Measurements from ENCODE around the gene ZMIZ1.

ZMIZ1 gene

GRCh38 chr10:79068562-79069324 lies at the start of gene ZMIZ1:
Gene ZMIZ1, plus strand, starts transcription at chr10:79068966. Its CDS starts 132,667 bp downstream, at chr10:79201633.
- Mint-ChIP-seq H3K27ac (ENCODE audit: low read depth) (peak within 1 kb of the TSS; percentile 89), H3K27me3 (no peaks in the 10 kb centered on the region), H3K9me3 (no peaks in the 10 kb centered on the region), H3K4me1 (peaks cover 48% of the 10 kb centered on the region), H3K4me3 (peak within 1 kb of the TSS; percentile 89), H3K36me3 (ENCODE audit: insufficient read depth) (peaks cover 5% of the 10 kb centered on the region)
- ATAC-seq (replicated peaks; ENCODE audit: extremely low read depth, poor library complexity, severe bottlenecking), result peak; percentile 63
- DNase-seq (ENCODE audit: low spot score in 2 of 2), result peak; percentile 65 to 68

- H3K4me3 Mint-ChIP-seq, result no peak overlapping the region
- peaks cover 8% of the 10 kb centered on the region for H3K27me3 Mint-ChIP-seq
These were observed 49.2 kb upstream of the ZMIZ1 start for GRCh38 chr10:79019441-79020014.

GRCh38 chr10:79020015-79020491 lies 48.7 kb upstream of the ZMIZ1 start:
- H3K27me3 Mint-ChIP-seq, result peaks cover 8% of the 10 kb centered on the region
- no peak overlapping the region for H3K27ac Mint-ChIP-seq (ENCODE audit: low read depth)
- no peak for ATAC-seq (replicated peaks; ENCODE audit: extremely low read depth, poor library complexity, severe bottlenecking)
- H3K4me1 Mint-ChIP-seq, result no peaks in the 10 kb centered on the region
- H3K4me3 Mint-ChIP-seq, result no peak overlapping the region
- DNase-seq (ENCODE audit: low spot score in 2 of 2), result no peak
- H3K9me3 Mint-ChIP-seq, result peaks cover 5% of the 10 kb centered on the region
- H3K36me3 Mint-ChIP-seq (ENCODE audit: insufficient read depth), result no peaks in the 10 kb centered on the region

More at GRCh38 chr10:79019441-79020014, 49.2 kb upstream of the ZMIZ1 start:
- H3K27ac Mint-ChIP-seq (ENCODE audit: low read depth), result no peak overlapping the region
- no peaks in the 10 kb centered on the region for H3K4me1 Mint-ChIP-seq
- peaks cover 5% of the 10 kb centered on the region for H3K9me3 Mint-ChIP-seq
- H3K36me3 Mint-ChIP-seq (ENCODE audit: insufficient read depth), result no peaks in the 10 kb centered on the region
- no peak for DNase-seq (ENCODE audit: low spot score in 2 of 2)
- ATAC-seq (replicated peaks; ENCODE audit: extremely low read depth, poor library complexity, severe bottlenecking), result no peak

GRCh38 chr10:79020605-79021004 lies 48.2 kb upstream of the ZMIZ1 start:
- peaks cover 3% of the 10 kb centered on the region for H3K36me3 Mint-ChIP-seq (ENCODE audit: insufficient read depth)
- H3K4me1 Mint-ChIP-seq, result peaks cover 3% of the 10 kb centered on the region
- H3K4me3 Mint-ChIP-seq, result no peak overlapping the region
- no peak for DNase-seq (ENCODE audit: low spot score in 2 of 2)
- H3K27me3 Mint-ChIP-seq, result peaks cover 8% of the 10 kb centered on the region
- peaks cover 5% of the 10 kb centered on the region for H3K9me3 Mint-ChIP-seq
- H3K27ac Mint-ChIP-seq (ENCODE audit: low read depth), result no peak overlapping the region
- ATAC-seq (replicated peaks; ENCODE audit: extremely low read depth, poor library complexity, severe bottlenecking), result no peak

- peaks cover 7% of the 10 kb centered on the region for H3K36me3 Mint-ChIP-seq (ENCODE audit: insufficient read depth)
- peaks cover 10% of the 10 kb centered on the region for H3K4me1 Mint-ChIP-seq
- H3K4me3 Mint-ChIP-seq, result no peak overlapping the region
- H3K9me3 Mint-ChIP-seq, result peaks cover 5% of the 10 kb centered on the region
- DNase-seq (ENCODE audit: low spot score in 2 of 2) (no peak), ATAC-seq (replicated peaks; ENCODE audit: extremely low read depth, poor library complexity, severe bottlenecking) (no peak)
- H3K27me3 Mint-ChIP-seq, result peaks cover 8% of the 10 kb centered on the region
- no peak overlapping the region for H3K27ac Mint-ChIP-seq (ENCODE audit: low read depth)
These were observed 47.3 kb upstream of the ZMIZ1 start for GRCh38 chr10:79021331-79021907.

- no peak for ATAC-seq (replicated peaks; ENCODE audit: extremely low read depth, poor library complexity, severe bottlenecking)
- no peak for DNase-seq (ENCODE audit: low spot score in 2 of 2)
- Mint-ChIP-seq H3K9me3 (peaks cover 5% of the 10 kb centered on the region), H3K27ac (ENCODE audit: low read depth) (no peak overlapping the region), H3K4me3 (no peak overlapping the region), H3K27me3 (peaks cover 8% of the 10 kb centered on the region), H3K4me1 (peaks cover 13% of the 10 kb centered on the region), H3K36me3 (ENCODE audit: insufficient read depth) (peaks cover 9% of the 10 kb centered on the region)
These were observed 46.7 kb upstream of the ZMIZ1 start for GRCh38 chr10:79021948-79022499.

GRCh38 chr10:79022565-79023230 lies 46.1 kb upstream of the ZMIZ1 start:
- peaks cover 4% of the 10 kb centered on the region for H3K27me3 Mint-ChIP-seq
- H3K27ac Mint-ChIP-seq (ENCODE audit: low read depth), result no peak overlapping the region
- peaks cover 1% of the 10 kb centered on the region for H3K9me3 Mint-ChIP-seq
- H3K4me3 Mint-ChIP-seq, result no peak overlapping the region
- peaks cover 12% of the 10 kb centered on the region for H3K36me3 Mint-ChIP-seq (ENCODE audit: insufficient read depth)
- DNase-seq (ENCODE audit: low spot score in 2 of 2), result no peak
- H3K4me1 Mint-ChIP-seq, result peaks cover 20% of the 10 kb centered on the region
- no peak for ATAC-seq (replicated peaks; ENCODE audit: extremely low read depth, poor library complexity, severe bottlenecking)

- no peak for ATAC-seq (replicated peaks; ENCODE audit: extremely low read depth, poor library complexity, severe bottlenecking)
- Mint-ChIP-seq H3K4me1 (peaks cover 25% of the 10 kb centered on the region), H3K4me3 (no peak overlapping the region), H3K9me3 (no peaks in the 10 kb centered on the region), H3K27ac (ENCODE audit: low read depth) (no peak overlapping the region), H3K36me3 (ENCODE audit: insufficient read depth) (peaks cover 14% of the 10 kb centered on the region), H3K27me3 (no peaks in the 10 kb centered on the region)
- no peak for DNase-seq (ENCODE audit: low spot score in 2 of 2)
These were observed 45.3 kb upstream of the ZMIZ1 start for GRCh38 chr10:79023240-79024162.

- Mint-ChIP-seq H3K4me1 (peaks cover 28% of the 10 kb centered on the region), H3K36me3 (ENCODE audit: insufficient read depth) (peaks cover 15% of the 10 kb centered on the region), H3K27ac (ENCODE audit: low read depth) (no peak overlapping the region), H3K9me3 (no peaks in the 10 kb centered on the region), H3K4me3 (no peak overlapping the region), H3K27me3 (no peaks in the 10 kb centered on the region)
- no peak for DNase-seq (ENCODE audit: low spot score in 2 of 2)
- no peak for ATAC-seq (replicated peaks; ENCODE audit: extremely low read depth, poor library complexity, severe bottlenecking)
These were observed 44.5 kb upstream of the ZMIZ1 start for GRCh38 chr10:79024296-79024695.

- Mint-ChIP-seq H3K4me3 (peak overlapping the region; percentile 42), H3K27me3 (no peaks in the 10 kb centered on the region), H3K27ac (ENCODE audit: low read depth) (peak overlapping the region; percentile 44), H3K4me1 (peaks cover 31% of the 10 kb centered on the region), H3K9me3 (no peaks in the 10 kb centered on the region), H3K36me3 (ENCODE audit: insufficient read depth) (peaks cover 15% of the 10 kb centered on the region)
- ATAC-seq (replicated peaks; ENCODE audit: extremely low read depth, poor library complexity, severe bottlenecking) (no peak), DNase-seq (ENCODE audit: low spot score in 2 of 2) (no peak)
These were observed 44.0 kb upstream of the ZMIZ1 start for GRCh38 chr10:79024720-79025198.

GRCh38 chr10:79025199-79025832 lies 43.5 kb upstream of the ZMIZ1 start:
- peak overlapping the region; percentile 44 for H3K27ac Mint-ChIP-seq (ENCODE audit: low read depth)
- DNase-seq (ENCODE audit: low spot score in 2 of 2), result peak; percentile 39 to 80
- H3K27me3 Mint-ChIP-seq, result no peaks in the 10 kb centered on the region
- H3K36me3 Mint-ChIP-seq (ENCODE audit: insufficient read depth), result peaks cover 15% of the 10 kb centered on the region
- peak overlapping the region; percentile 42 for H3K4me3 Mint-ChIP-seq
- H3K4me1 Mint-ChIP-seq, result peaks cover 31% of the 10 kb centered on the region
- peak; percentile 68 for ATAC-seq (replicated peaks; ENCODE audit: extremely low read depth, poor library complexity, severe bottlenecking)
- H3K9me3 Mint-ChIP-seq, result no peaks in the 10 kb centered on the region
